Uterus (tissue), 2 donors: Measurements from ENCODE around the gene CD300A.
A peak's percentile ranks its signal among the peaks of the same experiment; 100 is the strongest.

ENCODE experiments used
- POLR2A ChIP-seq, 2 donors: fragments of 450-650 bp; IDR thresholded peaks; one replicate each; pipeline ENCODE4 v1.6.1; 2016; ENCODE audit warnings: antibody characterized with exemption in 2 of 2, mild to moderate bottlenecking in 1 of 2, moderate library complexity in 1 of 2
- TF ChIP-seq, protein P1 (sequence below), 4 experiments: fragments of 200-600 bp in 2 of 4; fragments of 450-650 bp in 2 of 4; sonication (generic) in 2 of 4; IDR thresholded peaks; one replicate each; pipeline ENCODE4 v1.5.1; 2016 to 2019; ENCODE audit warnings: antibody characterized with exemption in 4 of 4, mild to moderate bottlenecking in 2 of 4, moderate library complexity in 1 of 4

DNA sequence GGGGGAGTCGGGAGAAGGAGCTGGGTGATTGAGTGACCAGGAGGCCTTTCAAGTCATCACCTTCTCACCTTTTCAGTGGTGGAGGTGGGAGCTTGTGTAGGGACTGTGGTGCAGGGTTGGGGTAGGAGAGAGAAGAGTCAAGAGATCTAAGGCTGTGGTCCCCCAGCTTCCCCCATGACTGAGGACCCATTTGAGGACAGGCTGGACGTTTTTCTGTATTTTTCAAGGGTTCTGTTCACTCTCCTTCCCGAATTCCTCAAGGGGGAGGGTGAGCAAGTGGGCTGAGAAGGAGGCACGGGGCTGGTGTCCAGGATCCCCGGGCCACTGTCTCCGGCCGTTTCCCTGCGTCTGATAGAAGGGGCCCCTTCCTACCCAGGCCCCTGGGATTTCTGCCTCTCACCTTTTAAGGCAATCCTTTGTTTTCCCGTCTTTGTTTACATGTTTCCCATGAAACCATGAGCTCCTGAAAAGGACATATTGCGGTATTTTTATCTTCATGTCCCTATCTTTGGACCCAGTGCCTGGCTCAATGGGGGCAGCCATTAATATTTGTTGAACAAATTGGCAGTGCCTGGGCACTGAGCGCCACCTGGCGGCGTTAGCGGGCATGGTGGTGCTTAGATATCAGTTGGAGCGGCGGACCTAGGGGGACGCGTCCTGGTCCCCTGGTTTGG lies 9.2 kb upstream of the CD300A start:
- TF ChIP-seq, protein P1, sequence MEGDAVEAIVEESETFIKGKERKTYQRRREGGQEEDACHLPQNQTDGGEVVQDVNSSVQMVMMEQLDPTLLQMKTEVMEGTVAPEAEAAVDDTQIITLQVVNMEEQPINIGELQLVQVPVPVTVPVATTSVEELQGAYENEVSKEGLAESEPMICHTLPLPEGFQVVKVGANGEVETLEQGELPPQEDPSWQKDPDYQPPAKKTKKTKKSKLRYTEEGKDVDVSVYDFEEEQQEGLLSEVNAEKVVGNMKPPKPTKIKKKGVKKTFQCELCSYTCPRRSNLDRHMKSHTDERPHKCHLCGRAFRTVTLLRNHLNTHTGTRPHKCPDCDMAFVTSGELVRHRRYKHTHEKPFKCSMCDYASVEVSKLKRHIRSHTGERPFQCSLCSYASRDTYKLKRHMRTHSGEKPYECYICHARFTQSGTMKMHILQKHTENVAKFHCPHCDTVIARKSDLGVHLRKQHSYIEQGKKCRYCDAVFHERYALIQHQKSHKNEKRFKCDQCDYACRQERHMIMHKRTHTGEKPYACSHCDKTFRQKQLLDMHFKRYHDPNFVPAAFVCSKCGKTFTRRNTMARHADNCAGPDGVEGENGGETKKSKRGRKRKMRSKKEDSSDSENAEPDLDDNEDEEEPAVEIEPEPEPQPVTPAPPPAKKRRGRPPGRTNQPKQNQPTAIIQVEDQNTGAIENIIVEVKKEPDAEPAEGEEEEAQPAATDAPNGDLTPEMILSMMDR (IDR thresholded peaks at IDR 0.05) = peak; percentile 96 to 99 (median 98)
- TF ChIP-seq POLR2A (IDR thresholded peaks at IDR 0.05) = peak in 1 of 2 donors; percentile 17
